Measurements from ENCODE around the gene HPX.

GRCh38 chr11:6480299-6480914, 39.6 kb upstream of the HPX start:
- TF ChIP-seq CTCF (IDR thresholded peaks at IDR 0.05 in 8 of 11, conservative IDR thresholded peaks at IDR 0.05 in 3 of 11) (no peak), POLR2AphosphoS5 (IDR thresholded peaks at IDR 0.05) (no peak)
